B cell (primary cell): ENCODE results near the gene CDKAL1. TPM values are rescaled to one million over a fixed set of nuclear protein-coding genes. Genes with fewer than 3 reads are reported as not detected.

Experiments
- ATAC-seq: fragments of 200-7000 bp; cut with Tn5 transposase; one replicate; pipeline ENCODE4 v1.10.0; 2021; ENCODE audit warnings: low read depth, mild to moderate bottlenecking, moderate number of reproducible peaks, moderate library complexity
- CTCF ChIA-PET: fragments of 350-600 bp; sonication (Branson Sonifier 250); formaldehyde crosslinking; loops from one replicate; lab custom pipeline; 2021; ENCODE audit warnings: antibody characterized with exemption, inconsistent platforms; lab: Charles Lee
- POLR2A ChIA-PET: fragments of 350-600 bp; sonication (Branson Sonifier 250); formaldehyde crosslinking; loops from one replicate; lab custom pipeline; 2021; ENCODE audit warnings: antibody characterized with exemption; lab: Charles Lee
- DNase-seq: peaks from one replicate; pipeline ENCODE4 v3.0.0; 2013
- H2AFZ ChIP-seq: 2 replicates; pipeline ENCODE4 v1.6.1; 2012; ENCODE audit warnings: mild to moderate bottlenecking, low read depth, low read length; ENCODE audit not compliant: insufficient read depth, poor library complexity, severe bottlenecking
- H3K27ac ChIP-seq, 2 donors: 1 replicate in 1 of 2; 2 replicates in 1 of 2; pipeline ENCODE4 v1.5.1; 2012 to 2013; ENCODE audit warnings: low read length in 2 of 2, mild to moderate bottlenecking in 2 of 2, moderate library complexity in 1 of 2
- H3K27me3 ChIP-seq, 4 experiments: fragments of 200-600 bp in 1 of 4; sonication (generic) in 1 of 4; replicated peaks in 1 of 4; 1 replicate in 2 of 4; 2 replicates in 2 of 4; pipeline versions ENCODE4 v1.6.1 to v1.7.0; 2013 to 2016; ENCODE audit warnings: low read length in 3 of 4, mild to moderate bottlenecking in 2 of 4, mixed read lengths in 1 of 4, moderate library complexity in 1 of 4; ENCODE audit not compliant: insufficient read depth in 4 of 4, control insufficient read depth in 3 of 4; ENCODE audit errors: control extremely low read depth in 1 of 4
- H3K36me3 ChIP-seq, 2 experiments: replicated peaks in 1 of 2; 1 replicate in 1 of 2; 2 replicates in 1 of 2; pipeline versions ENCODE4 v1.6.1 to v1.7.1; 2013; ENCODE audit warnings: low read length in 1 of 2; ENCODE audit not compliant: insufficient read depth in 2 of 2, control insufficient read depth in 1 of 2; ENCODE audit errors: control extremely low read depth in 1 of 2, extremely low read depth in 1 of 2
- H3K4me1 ChIP-seq, 2 donors: fragments of 200-600 bp in 1 of 2; sonication (generic) in 1 of 2; 1 replicate in 1 of 2; 2 replicates in 1 of 2; pipeline versions ENCODE4 v1.5.1 to v1.6.1; 2013 to 2017; ENCODE audit warnings: low read length in 2 of 2; ENCODE audit not compliant: control insufficient read depth in 2 of 2, insufficient read depth in 2 of 2
- H3K4me2 ChIP-seq: replicated peaks from 2 replicates; pipeline ENCODE3; 2012; ENCODE audit warnings: mild to moderate bottlenecking, low read depth, low read length; ENCODE audit not compliant: poor library complexity, severe bottlenecking
- H3K4me3 ChIP-seq, 5 experiments: fragments of 200-600 bp in 1 of 5; sonication (generic) in 1 of 5; 1 replicate in 3 of 5; 2 replicates in 2 of 5; pipeline versions ENCODE4 v1.5.1 to v1.7.0; 2011 to 2016; ENCODE audit warnings: low read length in 4 of 5, mild to moderate bottlenecking in 4 of 5, low read depth in 2 of 5, control low read depth in 1 of 5, moderate library complexity in 1 of 5; ENCODE audit not compliant: insufficient read depth in 1 of 5; ENCODE audit errors: control extremely low read depth in 1 of 5, extremely low read depth in 1 of 5
- H3K79me2 ChIP-seq: fragments of 200-600 bp; sonication (generic); one replicate; pipeline ENCODE4 v1.6.0; 2016; ENCODE audit warnings: low read length; ENCODE audit not compliant: control insufficient read depth, insufficient read depth
- H3K9ac ChIP-seq: fragments of 200-600 bp; sonication (generic); 2 replicates; pipeline ENCODE4 v1.6.1; 2017; ENCODE audit warnings: mild to moderate bottlenecking, low read length, moderate library complexity
- H3K9me3 ChIP-seq, 3 donors: one replicate each; pipeline versions ENCODE4 v1.6.1 to v1.7.1; 2013; ENCODE audit warnings: low read length in 2 of 3; ENCODE audit not compliant: control insufficient read depth in 2 of 3, insufficient read depth in 1 of 3; ENCODE audit errors: control extremely low read depth in 1 of 3
- H4K20me1 ChIP-seq: 2 replicates; pipeline ENCODE4 v1.6.0; 2012; ENCODE audit warnings: mild to moderate bottlenecking, low read length; ENCODE audit not compliant: insufficient read depth, control insufficient read depth, poor library complexity, severe bottlenecking
- H3K27ac Mint-ChIP-seq: one replicate; pipeline ENCODE4 v1.8.0; 2021; ENCODE audit warnings: mixed read lengths
- H3K27me3 Mint-ChIP-seq: one replicate; pipeline ENCODE4 v1.8.0; 2021; ENCODE audit warnings: mixed read lengths
- H3K4me1 Mint-ChIP-seq: one replicate; pipeline ENCODE4 v1.8.0; 2021; ENCODE audit warnings: mixed read lengths
- H3K4me3 Mint-ChIP-seq: one replicate; pipeline ENCODE4 v1.8.0; 2021; ENCODE audit warnings: mixed read lengths
- H3K9me3 Mint-ChIP-seq: one replicate; pipeline ENCODE4 v1.8.0; 2022; ENCODE audit warnings: mixed read lengths; ENCODE audit not compliant: insufficient read depth
- CTCF ChIP-seq: fragments of 200-600 bp; IDR thresholded peaks from one replicate; pipeline ENCODE4 v1.8.0; 2022; ENCODE audit warnings: antibody characterized with exemption, mild to moderate bottlenecking
- EZH2 ChIP-seq: IDR thresholded peaks from 2 replicates; pipeline ENCODE4 v1.6.1; 2012; ENCODE audit warnings: borderline replicate concordance, low read depth, mild to moderate bottlenecking, moderate library complexity, low read length; ENCODE audit not compliant: insufficient read depth, poor library complexity, severe bottlenecking
- WGBS: methylation state at CpG from one replicate; pipeline ENCODE4 v1.1.5; 2013; ENCODE audit warnings: missing lambda C conversion rate; ENCODE audit not compliant: insufficient coverage; 5-methylcytosine and 5-hydroxymethylcytosine counted together
- intact Hi-C: fragments of 100-400 bp; cut with micrococcal nuclease; formaldehyde crosslinking; loops from one replicate; pipeline ENCODE4 v1.10.0; 2022
- polyA plus RNA-seq: library from polyadenylated mRNA; depleted of rRNA; stranded (reverse); fragments of >200 nt; gene quantifications from 2 replicates; pipeline ENCODE4 v1.2.3, GENCODE V29; 2012
- total RNA-seq, 2 donors: library from RNA; stranded (reverse); fragments of 120-200 nt in 1 of 2; gene quantifications; 1 replicate in 1 of 2; 2 replicates in 1 of 2; pipeline versions ENCODE4 v1.2.3 to v1.2.4, GENCODE V29; 2013 to 2022

CDKAL1 gene
- total and polyA plus RNA-seq, 2 donors (not counting 1 experiment from before 2014, with no cell fraction given): 6.1 to 33.3 TPM

DNA sequence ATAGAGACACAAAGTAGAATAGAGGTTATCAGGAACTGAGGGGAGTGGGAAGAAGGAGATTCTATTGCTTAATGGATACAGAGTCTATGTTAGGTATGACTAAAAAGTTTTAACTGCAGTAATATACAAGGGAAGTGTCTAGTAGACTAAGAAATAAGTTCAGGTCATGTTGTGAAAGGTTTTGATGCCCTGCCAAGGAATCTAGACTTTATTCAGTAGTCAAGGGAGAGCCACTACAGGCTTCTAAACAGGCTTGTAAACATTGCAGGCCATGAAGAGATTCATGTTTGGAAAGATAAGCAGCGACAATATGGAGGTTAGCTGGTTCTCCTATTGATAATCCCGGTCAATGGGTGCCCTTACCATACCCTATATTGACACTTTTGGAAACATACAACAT lies 706.5 kb downstream of the CDKAL1 start:
- no peak overlapping the region for H3K4me2 ChIP-seq
- no peak for DNase-seq
- no peak overlapping the region for H3K4me3 ChIP-seq
- no peak overlapping the region for H3K27ac ChIP-seq
- no peaks in the 10 kb centered on the region for H4K20me1 ChIP-seq
- peaks cover 2 to 7% of the 10 kb centered on the region in 2 donors for H3K4me1 ChIP-seq
- peaks cover 18% of the 10 kb centered on the region for H3K9me3 Mint-ChIP-seq
- H3K9me3 ChIP-seq: peaks cover 0 to 12% (median 2%) of the 10 kb centered on the region in 3 donors
- ChIA-PET CTCF (no interaction called here), POLR2A (no interaction called here)
- H3K4me1 Mint-ChIP-seq: peaks cover 5% of the 10 kb centered on the region
- no peaks in the 10 kb centered on the region for H3K79me2 ChIP-seq
- H3K4me3 Mint-ChIP-seq: no peak overlapping the region
- H2AFZ ChIP-seq: no peak overlapping the region
- no peaks in the 10 kb centered on the region for H3K27me3 Mint-ChIP-seq
- H3K27me3 ChIP-seq: no peaks in the 10 kb centered on the region
- ATAC-seq: no peak
- no peak overlapping the region for H3K9ac ChIP-seq
- intact Hi-C loops: no loop called here
- H3K36me3 ChIP-seq: peaks cover 0 to 1% of the 10 kb centered on the region in 2 experiments
- H3K27ac Mint-ChIP-seq: no peak overlapping the region
- TF ChIP-seq EZH2 (no peak), CTCF (no peak)
- WGBS: no CpG with 5 or more reads among the region's 2 CpGs

DNA sequence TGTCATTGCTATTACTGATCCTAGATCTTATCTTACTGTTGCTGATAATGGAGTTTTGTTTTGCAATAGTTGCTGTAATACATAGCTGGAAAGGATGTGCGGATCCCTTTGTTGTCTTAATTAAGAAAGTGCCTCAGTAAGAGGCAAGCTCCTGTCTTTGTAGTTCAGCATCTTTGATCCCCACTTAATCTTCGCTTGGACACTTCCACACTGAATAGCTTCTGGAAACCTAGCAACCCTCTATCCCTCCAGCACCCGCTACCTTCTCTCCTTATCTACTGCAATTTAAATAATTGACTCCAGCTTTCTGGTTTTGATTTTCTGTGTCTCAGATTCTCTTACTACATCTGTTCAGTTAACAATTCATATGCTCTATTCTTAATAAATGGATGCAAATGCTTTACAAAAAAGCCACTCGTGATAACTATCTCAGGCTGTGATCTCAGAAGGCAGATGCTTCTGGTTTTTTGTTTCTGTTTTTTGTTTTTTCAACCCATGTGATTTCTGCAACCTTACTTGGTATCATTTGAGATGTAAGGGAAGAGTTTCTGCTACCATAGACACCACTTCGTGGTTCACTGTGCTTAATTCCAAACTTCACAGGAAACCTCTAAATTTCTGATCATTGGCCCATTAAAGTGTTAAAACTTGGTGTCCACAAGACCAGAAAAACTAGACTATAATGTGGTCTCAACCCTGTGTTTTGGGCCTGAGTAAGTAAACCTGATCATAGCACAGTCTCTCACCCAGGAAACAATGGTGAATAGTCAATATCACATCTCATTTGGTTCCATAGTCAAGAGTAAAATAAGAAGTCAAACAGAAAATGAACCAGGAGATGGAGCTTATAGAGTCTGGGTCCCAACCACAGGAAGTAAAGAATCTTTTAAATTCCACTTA lies 707.2 kb downstream of the CDKAL1 start:
- no peaks in the 10 kb centered on the region for H3K79me2 ChIP-seq
- Mint-ChIP-seq H3K4me3 (no peak overlapping the region), H3K9me3 (peaks cover 18% of the 10 kb centered on the region), H3K4me1 (peaks cover 7% of the 10 kb centered on the region), H3K27ac (no peak overlapping the region), H3K27me3 (no peaks in the 10 kb centered on the region)
- H3K27ac ChIP-seq: no peak overlapping the region
- no peak overlapping the region for H3K4me2 ChIP-seq
- H3K4me1 ChIP-seq: peaks cover 2 to 4% of the 10 kb centered on the region in 2 donors
- 96% methylated on average over 2 of the region's 5 CpGs for WGBS
- no peak overlapping the region for H2AFZ ChIP-seq
- intact Hi-C loops: no loop called here
- ChIA-PET CTCF (no interaction called here), POLR2A (no interaction called here)
- no peaks in the 10 kb centered on the region for H3K27me3 ChIP-seq
- no peak for DNase-seq
- no peak overlapping the region for H3K4me3 ChIP-seq
- H3K36me3 ChIP-seq: peaks cover 0 to 1% of the 10 kb centered on the region in 2 experiments
- no peaks in the 10 kb centered on the region for H4K20me1 ChIP-seq
- H3K9ac ChIP-seq: no peak overlapping the region
- TF ChIP-seq EZH2 (no peak), CTCF (no peak)
- ATAC-seq: no peak
- H3K9me3 ChIP-seq: peaks cover 0 to 12% (median 2%) of the 10 kb centered on the region in 3 donors
